GM19099 (cell line): ENCODE data around the gene MMADHC.

ENCODE experiments used
- POLR2A ChIP-seq: IDR thresholded peaks from 3 replicates; pipeline ENCODE4 v1.6.1; 2011; ENCODE audit warnings: low read depth; ENCODE audit not compliant: insufficient read length; ENCODE audit errors: extremely low read depth

Gene MMADHC

DNA sequence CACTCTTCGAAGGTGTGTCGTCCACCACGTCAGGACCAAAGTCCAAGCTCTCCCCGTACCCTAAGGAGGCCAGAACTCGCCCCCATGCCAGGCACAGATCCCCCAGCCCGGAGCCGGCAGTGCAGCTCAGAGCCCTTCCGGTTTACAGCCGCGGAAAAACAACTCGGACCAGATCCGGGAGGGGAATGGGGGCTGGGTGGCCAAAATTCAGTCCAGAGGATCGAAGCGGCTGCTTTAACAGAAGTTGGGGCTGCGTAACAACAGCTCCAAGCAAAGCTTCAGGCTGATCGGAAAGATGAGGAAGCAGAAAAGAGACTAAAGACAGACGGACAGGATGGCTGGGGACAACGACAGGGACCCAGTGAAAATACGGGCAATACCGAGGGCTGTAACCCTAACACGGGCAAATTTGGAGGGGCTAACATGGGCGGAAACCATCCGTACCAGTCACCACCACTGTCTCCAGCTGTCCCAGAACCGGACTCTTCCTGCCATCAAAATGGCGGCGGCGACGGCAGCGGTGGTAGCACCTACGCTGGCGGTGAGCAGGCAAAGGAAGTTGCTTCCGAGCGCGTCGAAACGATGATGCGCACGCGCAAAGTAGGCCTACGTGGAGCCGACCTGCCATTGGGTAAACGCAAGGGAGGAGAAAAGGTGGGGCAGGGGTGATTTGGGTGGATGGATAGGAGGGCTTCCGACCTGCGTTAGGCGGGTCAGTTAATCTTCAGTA, at the start of gene MMADHC:
Gene MMADHC (minus strand): TSS at position 556 of the 730 bp plus-strand sequence. CDS start 678 bp downstream, outside the sequence.
- TF ChIP-seq POLR2A, result peak; percentile 96

- TF ChIP-seq POLR2A, result no peak
These were observed 46.5 kb upstream of the MMADHC start for GRCh38 chr2:149634103-149634502.

GRCh38 chr2:149630445-149630844, 42.9 kb upstream of the MMADHC start:
- TF ChIP-seq POLR2A, result no peak

DNA sequence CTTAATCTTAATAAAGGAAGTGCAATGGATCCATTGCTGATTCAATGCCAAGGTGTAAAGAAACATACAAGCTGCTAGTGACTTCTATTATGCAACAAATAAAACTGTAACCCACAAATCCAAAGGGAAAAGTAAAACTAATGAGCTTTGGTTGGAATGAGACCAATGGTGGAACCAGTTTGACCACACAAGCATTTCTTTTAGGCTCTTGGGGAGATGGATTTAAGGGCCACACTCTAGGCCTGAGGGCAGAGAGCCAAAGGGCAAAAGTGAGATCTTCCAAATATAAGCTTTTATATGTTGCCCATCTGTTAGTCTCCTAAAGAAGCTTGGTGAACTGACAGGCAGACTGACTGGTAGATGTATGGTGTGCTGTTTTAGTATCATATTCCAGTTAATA, 41.5 kb upstream of the MMADHC start:
- no peak for TF ChIP-seq POLR2A

DNA sequence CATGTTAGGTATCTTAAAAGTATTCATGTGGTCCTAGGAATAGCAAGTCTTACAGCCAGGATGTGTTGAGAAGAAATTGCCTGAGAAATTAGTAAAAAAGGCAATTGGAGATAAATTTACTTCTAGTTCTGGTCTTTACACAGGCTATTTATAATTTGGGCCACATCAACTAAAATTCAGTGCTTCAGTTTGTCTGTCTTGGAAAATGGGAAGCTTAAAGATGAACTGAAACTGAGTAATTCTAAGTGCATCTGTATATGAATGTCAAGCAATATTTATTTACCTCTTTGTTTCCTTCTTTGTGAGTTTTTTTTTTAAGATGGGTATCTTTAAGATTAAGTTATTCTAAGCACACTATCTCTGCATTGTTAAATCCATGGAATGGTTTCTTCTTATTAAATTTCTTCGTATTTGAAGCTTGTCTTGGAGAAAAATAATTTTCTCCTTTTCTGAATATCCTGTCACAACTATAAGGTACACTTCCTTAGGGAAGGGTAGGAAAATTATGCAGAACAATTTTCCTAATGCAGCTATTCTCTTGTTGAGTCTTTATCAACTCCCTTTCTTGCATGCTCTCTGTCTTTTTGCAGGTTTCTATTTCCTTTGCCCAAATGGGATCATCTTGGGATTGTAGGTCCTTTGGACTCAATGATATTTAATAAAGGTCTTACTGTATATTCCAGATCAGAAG, 39.7 kb upstream of the MMADHC start:
- no peak for TF ChIP-seq POLR2A

DNA sequence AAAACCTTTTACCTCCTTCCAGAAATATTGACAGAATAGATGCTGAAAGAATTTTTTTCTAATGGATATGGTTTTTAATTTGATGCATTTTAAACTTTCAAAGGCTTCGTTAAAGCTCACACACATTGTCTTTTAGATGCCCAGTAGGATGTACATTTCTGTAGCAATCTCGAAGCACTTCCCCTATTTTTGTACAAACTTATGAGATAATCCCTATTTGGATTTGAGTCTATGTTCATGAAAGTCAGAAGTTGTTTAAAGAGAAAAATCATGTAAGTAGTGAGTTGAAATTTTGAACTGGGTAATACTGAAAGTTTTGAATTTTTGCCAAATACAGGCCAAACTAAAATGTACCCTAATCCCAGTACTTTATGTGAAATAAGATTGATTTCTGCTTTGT, 38.1 kb upstream of the MMADHC start:
- TF ChIP-seq POLR2A, result no peak

DNA sequence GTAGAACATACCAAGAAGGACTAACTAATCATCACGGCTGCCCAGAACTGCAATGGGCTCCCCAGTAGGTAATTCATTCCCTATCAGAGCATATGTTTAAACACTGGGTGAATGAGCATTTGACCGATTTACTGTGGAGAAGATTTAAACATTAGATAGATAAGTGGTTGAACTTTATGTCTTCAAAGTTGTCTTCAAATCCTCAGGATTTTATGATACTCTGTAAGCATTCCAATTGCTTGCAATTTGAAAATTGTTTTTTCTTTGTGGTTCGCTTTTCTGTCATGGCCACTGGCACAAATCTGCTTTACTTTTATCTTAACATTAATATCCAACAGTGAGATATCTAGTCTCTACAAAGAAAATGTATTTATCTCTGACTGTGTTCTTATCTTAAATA, 37.7 kb upstream of the MMADHC start:
- TF ChIP-seq POLR2A, result no peak

DNA sequence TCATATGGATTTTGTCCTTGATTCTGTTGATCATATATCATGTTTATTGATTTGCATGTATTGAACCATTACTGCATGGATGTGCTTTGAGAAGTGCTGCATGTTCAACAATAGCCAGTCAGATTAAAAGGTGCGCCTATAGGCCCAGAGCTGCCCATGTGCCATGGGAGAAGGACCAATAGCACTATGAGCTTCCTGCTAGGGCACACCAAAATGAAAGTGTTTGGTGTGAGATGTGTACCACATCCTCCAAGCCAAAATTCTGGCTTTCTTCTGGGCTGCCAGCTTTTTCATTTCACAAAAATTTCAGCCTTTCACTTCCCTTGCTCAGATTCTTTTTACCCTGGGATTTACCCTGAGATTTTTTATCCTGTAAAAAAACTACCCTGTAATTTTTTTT, 34.8 kb upstream of the MMADHC start:
- no peak for TF ChIP-seq POLR2A

DNA sequence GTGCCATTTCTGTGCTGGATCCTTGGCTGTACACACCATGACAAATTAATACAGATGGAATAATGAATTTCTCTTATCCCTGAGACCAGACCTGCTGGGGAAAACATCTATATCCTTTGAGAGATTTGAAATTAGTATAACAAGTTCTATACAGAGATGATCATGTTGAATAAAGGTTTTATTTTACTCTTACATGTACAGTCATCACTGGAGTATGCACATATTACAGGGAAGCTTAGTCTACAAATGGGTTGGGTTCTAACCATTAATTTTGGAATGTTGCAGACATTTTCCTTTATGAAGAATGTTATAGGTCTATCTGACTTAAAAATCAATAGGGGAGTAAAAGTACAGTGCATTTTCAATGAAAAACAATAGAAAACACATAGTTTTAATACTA, 29.9 kb upstream of the MMADHC start:
- no peak for TF ChIP-seq POLR2A

DNA sequence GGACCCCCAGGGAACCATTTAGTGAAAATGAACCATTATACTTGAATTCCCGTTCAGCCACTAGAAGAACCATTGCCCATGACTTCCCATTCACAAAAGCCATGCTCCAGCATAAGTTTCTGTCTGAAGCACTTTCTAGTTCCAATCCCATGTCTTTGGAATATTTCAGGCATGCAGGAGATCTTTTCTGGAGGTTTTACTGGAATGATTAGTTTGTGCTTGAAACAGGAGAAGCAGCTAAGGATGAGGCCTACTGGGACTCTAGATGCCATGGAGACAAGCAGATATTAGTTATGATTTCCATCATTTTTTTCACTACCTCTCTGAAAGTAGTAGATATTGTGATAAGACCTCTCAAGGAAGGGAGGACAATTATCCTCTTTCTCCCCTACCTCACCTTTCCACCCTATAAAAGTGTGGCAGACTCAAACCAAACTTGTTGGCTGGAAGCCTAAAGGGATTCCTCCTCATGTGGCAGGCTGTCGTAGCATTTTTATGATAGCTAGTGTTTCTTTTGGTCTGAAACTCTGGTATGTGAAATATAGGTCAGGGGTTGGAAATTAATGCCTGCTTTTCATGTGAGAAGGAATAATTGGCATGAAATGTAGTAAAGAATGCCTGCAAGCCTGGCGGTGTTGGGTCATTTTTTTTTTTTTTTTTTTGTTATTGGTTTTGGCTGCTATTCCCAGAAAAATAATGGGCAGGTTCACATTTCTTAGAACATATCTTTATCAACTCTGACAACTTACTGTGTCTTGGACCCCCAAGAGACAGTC, 29.3 kb upstream of the MMADHC start:
- no peak for TF ChIP-seq POLR2A

DNA sequence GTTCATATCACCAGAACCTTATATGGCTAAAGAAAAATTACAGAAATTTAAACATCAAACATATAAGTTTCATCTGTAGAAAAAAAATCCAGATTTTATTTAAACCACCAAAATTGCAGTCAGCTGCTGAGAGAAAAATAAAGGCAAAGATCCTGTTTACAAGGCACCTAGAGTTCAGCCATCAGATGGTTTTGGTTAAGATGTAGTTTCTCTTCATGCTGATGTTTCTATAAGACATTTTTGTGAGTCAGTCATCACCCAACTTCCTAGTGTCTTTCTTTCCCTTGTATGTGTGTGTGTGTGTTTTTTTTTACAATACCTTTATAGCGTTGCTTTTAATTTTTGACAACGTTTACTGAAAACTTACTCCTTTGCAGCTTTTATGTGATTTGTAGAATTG, 26.1 kb upstream of the MMADHC start:
- no peak for TF ChIP-seq POLR2A

DNA sequence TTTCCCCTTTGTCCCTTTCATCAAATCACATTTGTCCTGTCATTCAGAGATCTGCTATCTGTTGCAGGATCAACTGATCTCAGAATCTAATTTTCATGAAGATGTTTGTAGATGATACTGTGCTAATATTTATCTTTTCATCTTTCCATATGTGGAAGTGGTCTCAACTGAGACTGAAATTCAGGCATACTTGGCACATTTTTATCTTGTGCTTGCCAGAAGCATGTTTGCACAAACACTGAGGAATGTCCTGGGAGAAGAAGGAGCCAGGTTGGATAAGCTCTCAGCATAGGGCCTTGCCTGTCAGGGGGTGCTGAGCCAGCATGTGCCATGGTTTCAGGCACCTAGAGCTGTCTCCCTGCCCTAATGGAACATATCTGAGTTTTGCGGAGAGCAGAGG, 24.5 kb upstream of the MMADHC start:
- TF ChIP-seq POLR2A, result no peak

DNA sequence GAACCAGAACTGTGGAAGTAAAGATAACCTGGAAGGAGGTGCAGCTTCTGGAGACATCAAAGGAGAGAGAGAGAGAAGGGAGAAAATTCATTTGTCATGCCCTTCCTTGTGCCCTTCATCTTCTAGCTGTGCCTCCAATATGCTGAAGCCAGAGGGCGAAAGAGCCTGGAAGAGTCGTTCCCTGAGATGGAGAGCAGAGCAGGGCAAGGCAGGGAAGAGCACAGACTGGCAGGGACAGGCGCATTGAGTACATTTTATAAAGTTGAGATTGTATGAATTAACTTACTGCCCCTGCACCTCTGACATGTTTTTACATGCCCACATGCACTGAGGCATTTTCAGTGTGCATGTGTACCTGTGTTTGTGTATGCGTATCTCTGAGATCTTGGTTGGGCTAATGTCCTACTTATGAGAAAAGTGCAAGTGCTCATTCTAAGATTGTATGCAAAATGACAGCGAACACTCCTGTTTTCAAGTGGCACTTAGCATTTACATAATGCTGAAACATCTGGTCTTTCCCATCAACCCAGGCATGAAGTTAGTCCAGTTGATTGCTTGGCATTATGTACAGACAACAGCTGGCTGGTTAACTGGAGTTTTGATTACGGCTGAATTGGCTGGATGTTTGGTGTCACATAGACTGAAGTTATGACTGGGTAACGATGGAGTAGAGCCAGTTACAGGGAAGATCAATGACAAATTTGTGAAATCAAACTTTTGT, 23.7 kb upstream of the MMADHC start:
- no peak for TF ChIP-seq POLR2A

DNA sequence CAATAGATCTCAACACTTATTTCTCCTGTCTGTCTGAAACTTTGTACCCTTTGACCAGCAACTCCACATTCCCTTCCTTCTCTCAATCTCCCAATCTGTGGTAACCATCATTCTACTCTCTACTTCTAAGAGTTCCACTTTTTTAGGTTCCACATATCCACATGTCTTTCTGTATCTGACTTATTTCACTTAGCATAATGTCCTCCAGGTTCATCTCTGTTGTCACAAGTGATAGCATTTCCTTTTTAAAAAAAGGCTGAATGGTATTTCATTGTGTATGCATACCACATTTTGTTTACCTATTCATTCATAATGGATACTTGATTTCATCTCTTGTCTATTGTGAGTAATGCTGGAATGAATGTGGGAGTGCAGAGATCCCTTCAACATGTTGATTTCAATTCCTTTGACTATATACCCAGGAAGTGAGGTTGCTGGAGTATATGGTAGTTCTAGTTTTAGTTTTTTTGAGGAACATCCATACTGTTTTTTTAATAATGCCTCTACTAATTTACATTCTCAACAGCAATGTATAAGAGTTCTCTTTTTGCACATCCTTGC, 18.8 kb upstream of the MMADHC start:
- TF ChIP-seq POLR2A, result no peak

DNA sequence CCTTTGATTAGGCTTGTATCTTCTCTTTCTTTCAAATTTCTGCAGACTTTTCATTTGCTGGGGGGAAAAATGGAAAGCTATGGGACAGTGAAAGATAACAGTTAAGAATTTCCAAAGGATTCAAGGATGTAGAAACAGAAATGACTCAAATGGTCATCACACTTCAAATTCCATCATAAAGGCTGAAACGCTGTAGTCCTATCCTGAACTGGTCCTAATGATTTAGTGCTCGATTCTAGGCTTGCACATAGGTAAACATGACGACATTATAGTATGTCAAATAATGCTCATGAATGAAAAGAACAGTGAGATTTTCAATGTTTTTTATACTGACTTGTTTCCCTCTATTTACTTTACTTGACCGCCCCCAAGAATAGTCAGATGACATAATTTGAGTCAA, 15.7 kb upstream of the MMADHC start:
- TF ChIP-seq POLR2A, result no peak
